K562 (cell line): ENCODE measurements around the gene NISCH. TPM values are rescaled to one million over a fixed set of nuclear protein-coding genes. Genes with fewer than 3 reads are reported as not detected.

Experiments
- ATAC-seq: fragments of 200-7000 bp; cut with Tn5 transposase; 3 replicates; pipeline ENCODE4 v1.9.1; 2020; ENCODE audit warnings: moderate library complexity
- BruUV-seq: library from RNA; stranded (reverse); fragments of 400-500 nt; replicated peaks from 2 replicates; lab custom pipeline; 2021; lab: Mats Ljungman, UMichigan
- CTCF ChIA-PET: fragments of 300-600 bp; formaldehyde crosslinking; extraction: SDS; loops from one replicate; lab custom pipeline; 2021; ENCODE audit warnings: low intra/inter-chr PET ratio; lab: Yijun Ruan, JAX
- POLR2A ChIA-PET: fragments of 300-600, 350-650 bp; sonication (Branson Sonifier 250); formaldehyde crosslinking; extraction: SDS; loops from one replicate; lab custom pipeline; 2021; ENCODE audit warnings: antibody characterized with exemption, inconsistent platforms; lab: Yijun Ruan, JAX
- DNase-seq, 4 experiments: peaks; one replicate each; pipeline versions ENCODE4 v3.0.0 to v3.0.0-alpha.2; 2011 to 2018; ENCODE audit warnings: low spot score in 3 of 4, mixed read lengths in 3 of 4; ENCODE audit errors: extremely low read depth in 1 of 4
- FAIRE-seq: peaks from 2 replicates; lab custom pipeline; 2011; peaks lifted over from hg19 to GRCh38; lab: Jason Lieb, UNC
- H2AFZ ChIP-seq: 2 replicates; pipeline ENCODE4 v1.6.0; 2011; ENCODE audit warnings: low read depth, low read length, control low read depth, inconsistent platforms
- H3K27ac ChIP-seq: fragments of 200-600 bp; 3 replicates; pipeline ENCODE4 v1.8.0; 2011; ENCODE audit warnings: low read depth, mild to moderate bottlenecking, control low read depth, inconsistent platforms, low read length, moderate library complexity, mixed read lengths; ENCODE audit errors: extremely low read depth
- H3K27me3 ChIP-seq, 2 experiments: fragments of 300-600 bp in 1 of 2; 2 replicates in 1 of 2; 3 replicates in 1 of 2; pipeline versions ENCODE4 v1.6.0 to v1.8.0; 2011; ENCODE audit warnings: inconsistent platforms in 2 of 2, low read length in 2 of 2, mild to moderate bottlenecking in 1 of 2, mixed read lengths in 1 of 2, moderate library complexity in 1 of 2; ENCODE audit not compliant: control insufficient read depth in 2 of 2, insufficient read depth in 2 of 2
- H3K36me3 ChIP-seq: fragments of 300-600 bp; 3 replicates; pipeline ENCODE4 v1.8.0; 2011; ENCODE audit warnings: mild to moderate bottlenecking, low read length, inconsistent platforms; ENCODE audit not compliant: control insufficient read depth, insufficient read depth
- H3K4me1 ChIP-seq, 2 experiments: fragments of 200-600 bp in 1 of 2; replicated peaks in 1 of 2; 2 replicates in 1 of 2; 3 replicates in 1 of 2; pipeline versions ENCODE4 v1.5.1 to v1.8.0; 2011; ENCODE audit warnings: inconsistent platforms in 2 of 2, low read length in 2 of 2, mild to moderate bottlenecking in 1 of 2, mixed read lengths in 1 of 2, moderate library complexity in 1 of 2; ENCODE audit not compliant: control insufficient read depth in 2 of 2, insufficient read depth in 2 of 2
- H3K4me2 ChIP-seq: 2 replicates; pipeline ENCODE4 v1.6.1; 2011; ENCODE audit warnings: low read length, control low read depth, inconsistent platforms, mixed read lengths; ENCODE audit not compliant: insufficient read depth
- H3K4me3 ChIP-seq: fragments of 200-600 bp; sonication (generic), shearing (Covaris generic); 2 replicates; pipeline ENCODE4 v1.5.1; 2016; ENCODE audit warnings: control low read depth, inconsistent platforms
- H3K79me2 ChIP-seq: fragments of 200-600 bp; 3 replicates; pipeline ENCODE4 v1.8.0; 2011; ENCODE audit warnings: low read length, inconsistent platforms; ENCODE audit not compliant: control insufficient read depth, insufficient read depth
- H3K9ac ChIP-seq, 2 experiments: 2 replicates each; pipeline versions ENCODE4 v1.6.0 to v1.6.1; 2011; ENCODE audit warnings: low read depth in 2 of 2, low read length in 2 of 2, control low read depth in 1 of 2, inconsistent platforms in 1 of 2, mild to moderate bottlenecking in 1 of 2, mixed read lengths in 1 of 2; ENCODE audit not compliant: insufficient read depth in 1 of 2
- H3K9me1 ChIP-seq: one replicate; pipeline ENCODE4 v1.6.0; 2011; ENCODE audit warnings: inconsistent platforms, mild to moderate bottlenecking, low read length, moderate library complexity; ENCODE audit not compliant: control insufficient read depth, insufficient read depth
- H3K9me3 ChIP-seq: replicated peaks from 2 replicates; pipeline ENCODE4 v1.5.1; 2011; ENCODE audit warnings: low read depth, low read length, inconsistent platforms; ENCODE audit not compliant: control insufficient read depth, insufficient read depth
- H4K20me1 ChIP-seq: replicated peaks from 2 replicates; pipeline ENCODE4 v1.6.1; 2011; ENCODE audit warnings: low read length, inconsistent platforms, mixed read lengths; ENCODE audit not compliant: control insufficient read depth, insufficient read depth
- BCL6 ChIP-seq: fragments of 250-450 bp; sonication (Bioruptor Pico); IDR thresholded peaks from 2 replicates; pipeline ENCODE4 v1.4.0; 2020
- BHLHE40 ChIP-seq: IDR thresholded peaks from 2 replicates; pipeline ENCODE4 v1.6.1; 2011; ENCODE audit warnings: low read length, improper control_type of control experiment
- DMBX1 ChIP-seq: fragments of 250-450 bp; sonication (Bioruptor Pico); IDR thresholded peaks from 2 replicates; pipeline ENCODE4 v1.8.0; 2022; ENCODE audit warnings: inconsistent platforms, mild to moderate bottlenecking, moderate library complexity, borderline replicate concordance
- DPF2 ChIP-seq: fragments of 450-650 bp; IDR thresholded peaks from 2 replicates; pipeline ENCODE4 v1.6.1; 2016
- MCM7 ChIP-seq, 2 experiments: fragments of 450-650 bp; IDR thresholded peaks; 2 replicates each; pipeline ENCODE4 v1.6.1; 2016 to 2018
- MEF2A ChIP-seq: IDR thresholded peaks from 2 replicates; pipeline ENCODE4 v1.6.1; 2011; ENCODE audit warnings: low read depth, mild to moderate bottlenecking, low read length, moderate library complexity; ENCODE audit not compliant: control insufficient read depth
- TAF15 ChIP-seq: fragments of 200-400 bp; formaldehyde crosslinking; IDR thresholded peaks from 2 replicates; pipeline ENCODE4 v1.6.1; 2017; ENCODE audit warnings: mild to moderate bottlenecking, low read depth, low read length, moderate library complexity
- TRIM28 ChIP-seq: fragments of 450-650 bp; IDR thresholded peaks from 2 replicates; pipeline ENCODE4 v1.6.1; 2017
- ZKSCAN1 ChIP-seq: fragments of 150-350 bp; IDR thresholded peaks from 2 replicates; pipeline ENCODE4 v1.6.1; 2016; ENCODE audit warnings: low read depth, low read length
- ZNF274 ChIP-seq: IDR thresholded peaks from 2 replicates; pipeline ENCODE4 v1.6.1; 2011; ENCODE audit warnings: low read depth, mild to moderate bottlenecking, low read length, moderate library complexity, borderline replicate concordance
- ZNF311 ChIP-seq: fragments of 250-450 bp; sonication (Bioruptor Pico); IDR thresholded peaks from 2 replicates; pipeline ENCODE4 v1.4.0; 2020; ENCODE audit warnings: mild to moderate bottlenecking, moderate library complexity
- ZNF436 ChIP-seq: fragments of 250-450, 450-650 bp; sonication (Bioruptor Pico); formaldehyde crosslinking; IDR thresholded peaks from 2 replicates; pipeline ENCODE4 v1.7.0; 2020; ENCODE audit warnings: mild to moderate bottlenecking
- ZNF696 ChIP-seq: fragments of 250-450 bp; sonication (Bioruptor Pico); conservative IDR thresholded peaks from 2 replicates; pipeline ENCODE4 v1.4.0; 2020; ENCODE audit warnings: mild to moderate bottlenecking, moderate library complexity
- WGBS: fragments of 100-300 bp; shearing (Covaris generic); methylation state at CpG from one replicate; pipeline ENCODE4 v1.1.6; 2016; ENCODE audit warnings: low coverage, mixed read lengths; ENCODE audit not compliant: insufficient coverage; ENCODE audit errors: missing lambda C conversion rate; 5-methylcytosine and 5-hydroxymethylcytosine counted together
- in situ Hi-C: fragments of 300-500 bp; cut with MboI; formaldehyde crosslinking; loops from 4 replicates; pipeline ENCODE4 v1.15.0; 2018; ENCODE audit warnings: inconsistent platforms, mixed read lengths
- intact Hi-C: fragments of 100-400 bp; cut with micrococcal nuclease; formaldehyde crosslinking; loops from 2 replicates; pipeline ENCODE4 v1.14.2; 2022
- polyA plus RNA-seq, 8 experiments: library from polyadenylated mRNA; depleted of rRNA in 4 of 8; stranded (reverse) in 5 of 8; unstranded in 3 of 8; fragments of >200 nt; fragmentation: Nextera tagmentation in 2 of 8; fragmentation: Illumina TruSeq in 1 of 8; extraction: Ambion mirVana in 2 of 8; extraction: Trizol in 1 of 8; gene quantifications; 2 replicates each; pipeline versions ENCODE4 v1.2.1 to v1.2.3, GENCODE V29; 2011 to 2014; ENCODE audit warnings: inconsistent platforms in 1 of 8, missing spikeins in 1 of 8
- total RNA-seq, 7 experiments: library from RNA; depleted of rRNA in 6 of 7; stranded (reverse); fragments of >200 nt in 6 of 7; fragmentation: Illumina TruSeq in 2 of 7; extraction: Trizol in 2 of 7; gene quantifications; 2 replicates each; pipeline versions ENCODE4 v1.2.1 to v1.2.3, GENCODE V29; 2011 to 2021; ENCODE audit warnings: low replicate concordance in 1 of 7
- TF ChIP-seq, protein P1 (sequence below): fragments of 450-650 bp; IDR thresholded peaks from 2 replicates; pipeline ENCODE4 v1.6.1; 2016
- TF ChIP-seq, protein P2 (sequence below): fragments of 450-650 bp; IDR thresholded peaks from 2 replicates; pipeline ENCODE4 v1.6.1; 2016; ENCODE audit warnings: low read depth, mild to moderate bottlenecking, moderate library complexity

The NISCH gene
- total and polyA plus RNA-seq, 9 of the 15 experiments (the other 6 are each of a cell fraction or from before 2014, with no cell fraction given): 0.44 to 43.5 (median 23.4) TPM

GRCh38 chr3:52461874-52462273, 6.5 kb downstream of the NISCH start:
- Histone ChIP-seq H3K36me3 (peaks cover 72% of the 10 kb centered on the region; the same call in 2 of the 3 replicates), H3K4me1 (peaks cover 0 to 2% of the 10 kb centered on the region in 2 experiments; a peak in 2 of 5 replicates), H3K27me3 (no peaks in the 10 kb centered on the region), H3K4me2 (no peak overlapping the region), H3K9me1 (no peaks in the 10 kb centered on the region), H3K9me3 (no peaks in the 10 kb centered on the region), H3K9ac (no peak overlapping the region), H3K27ac (no peak overlapping the region), H3K79me2 (peaks cover 10% of the 10 kb centered on the region), H3K4me3 (no peak overlapping the region), H2AFZ (no peak overlapping the region), H4K20me1 (no peaks in the 10 kb centered on the region)
- in situ Hi-C loops: no loop called here
- intact Hi-C loops: no loop called here
- WGBS: 91% methylated on average over 5 of the region's 6 CpGs
- BruUV-seq: no TSS peak
- DNase-seq (no peak), FAIRE-seq (no peak), ATAC-seq (no peak)
- CTCF ChIA-PET: no interaction called here
- POLR2A ChIA-PET: no interaction called here
- TF ChIP-seq ZKSCAN1 (no peak), DMBX1 (no peak), MEF2A (no peak), BCL6 (CRISPR knock-in tag) (no peak), TRIM28 (no peak), BHLHE40 (no peak), TAF15 (no peak), ZNF436 (no peak), ZNF696 (CRISPR knock-in tag) (no peak), ZNF311 (CRISPR knock-in tag) (no peak), ZNF274 (no peak), DPF2 (no peak), MCM7 (IDR thresholded peaks at IDR 0.05) (no peak)
- TF ChIP-seq, protein P1, sequence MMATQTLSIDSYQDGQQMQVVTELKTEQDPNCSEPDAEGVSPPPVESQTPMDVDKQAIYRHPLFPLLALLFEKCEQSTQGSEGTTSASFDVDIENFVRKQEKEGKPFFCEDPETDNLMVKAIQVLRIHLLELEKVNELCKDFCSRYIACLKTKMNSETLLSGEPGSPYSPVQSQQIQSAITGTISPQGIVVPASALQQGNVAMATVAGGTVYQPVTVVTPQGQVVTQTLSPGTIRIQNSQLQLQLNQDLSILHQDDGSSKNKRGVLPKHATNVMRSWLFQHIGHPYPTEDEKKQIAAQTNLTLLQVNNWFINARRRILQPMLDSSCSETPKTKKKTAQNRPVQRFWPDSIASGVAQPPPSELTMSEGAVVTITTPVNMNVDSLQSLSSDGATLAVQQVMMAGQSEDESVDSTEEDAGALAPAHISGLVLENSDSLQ: no peak
- TF ChIP-seq, protein P2, sequence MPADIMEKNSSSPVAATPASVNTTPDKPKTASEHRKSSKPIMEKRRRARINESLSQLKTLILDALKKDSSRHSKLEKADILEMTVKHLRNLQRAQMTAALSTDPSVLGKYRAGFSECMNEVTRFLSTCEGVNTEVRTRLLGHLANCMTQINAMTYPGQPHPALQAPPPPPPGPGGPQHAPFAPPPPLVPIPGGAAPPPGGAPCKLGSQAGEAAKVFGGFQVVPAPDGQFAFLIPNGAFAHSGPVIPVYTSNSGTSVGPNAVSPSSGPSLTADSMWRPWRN: no peak
